Skin of body (tissue), 2 donors: ENCODE results near the gene TNFRSF18. TPM values are rescaled to one million over a fixed set of nuclear protein-coding genes. Genes with fewer than 3 reads are reported as not detected.

Source experiments
- DNase-seq: peaks from one replicate; lab custom pipeline; 2025; lab: John Stamatoyannopoulos, UW
- total RNA-seq: library from RNA; depleted of rRNA; stranded (reverse); fragments of >200 nt; gene quantifications from one replicate; pipeline ENCODE4 v1.2.3, GENCODE V29; 2014

TNFRSF18 gene
- total RNA-seq, 1 donor from 2014 or later: 1.9 TPM

DNA sequence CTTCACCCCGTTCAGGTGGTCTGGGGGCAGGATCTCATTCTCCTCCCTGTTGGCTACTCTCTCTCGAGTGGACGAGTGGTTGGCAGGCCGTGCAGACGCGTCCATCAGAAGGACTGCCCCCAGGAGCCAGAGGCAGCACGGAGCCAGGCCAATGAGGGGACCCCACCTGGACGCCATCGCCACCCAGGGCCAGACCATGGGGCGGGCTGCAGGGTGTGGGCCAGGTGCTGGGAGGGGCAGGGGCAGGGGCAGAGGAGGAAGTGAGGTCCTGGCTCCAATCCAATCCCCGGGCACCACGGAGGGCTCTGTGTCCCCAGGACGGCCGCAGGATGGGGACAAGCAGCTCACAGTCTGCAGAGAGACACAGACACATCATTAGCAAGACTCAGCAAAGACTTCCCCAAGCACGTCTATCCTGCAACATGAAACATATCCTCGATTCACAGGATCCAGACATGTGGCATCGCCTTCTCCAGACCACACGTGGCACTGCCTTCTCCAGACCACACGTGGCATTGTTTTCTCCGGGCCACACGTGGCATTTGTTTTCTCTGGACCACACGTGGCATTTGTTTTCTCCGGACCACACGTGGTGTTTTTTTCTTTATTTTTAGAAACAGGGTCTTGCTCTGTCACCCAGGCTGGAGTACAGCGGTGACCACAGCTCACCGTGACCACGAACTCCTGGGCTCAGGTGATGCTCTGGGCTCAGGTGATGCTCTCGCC is 22.4 kb upstream of the TNFRSF18 start:
- no peak for DNase-seq

DNA sequence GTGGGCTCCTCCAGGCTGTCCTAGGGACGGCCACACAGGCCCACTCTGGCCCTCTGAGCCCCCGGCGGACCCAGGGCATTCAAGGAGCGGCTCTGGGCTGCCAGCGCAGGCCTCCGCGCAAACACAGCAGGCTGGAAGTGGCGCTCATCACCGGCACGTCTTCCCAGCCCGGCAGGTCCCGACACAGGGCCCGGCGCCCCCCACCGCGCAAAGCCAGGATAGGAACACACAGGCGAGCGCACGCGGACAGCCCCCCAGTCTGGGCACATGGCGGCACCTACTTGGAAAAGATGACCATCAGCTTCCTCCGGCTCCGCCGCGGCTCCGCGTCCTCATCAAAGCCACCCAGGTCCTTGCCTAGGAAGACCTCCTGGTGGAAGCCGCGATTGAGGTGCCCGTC is 21.8 kb upstream of the TNFRSF18 start:
- DNase-seq: no peak

DNA sequence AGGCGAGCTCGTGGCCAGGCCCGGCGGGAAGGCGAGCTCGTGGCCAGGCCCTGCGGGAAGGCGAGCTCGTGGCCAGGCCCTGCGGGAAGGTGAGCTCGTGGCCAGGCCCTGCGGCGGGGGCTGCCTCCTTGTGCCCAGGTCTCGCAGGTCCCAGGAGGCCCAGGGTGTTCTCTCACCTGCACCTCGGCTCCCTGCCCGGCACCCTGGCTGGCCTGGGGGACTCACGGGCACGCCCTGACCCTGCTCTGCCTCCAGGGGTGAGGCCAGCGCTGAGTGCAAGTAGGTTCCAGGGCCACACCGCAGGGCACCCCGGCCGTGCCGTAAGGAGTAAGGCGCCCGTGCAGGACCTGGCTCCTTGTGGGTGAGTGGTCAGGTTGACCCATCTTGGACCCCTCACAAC is 21.0 kb upstream of the TNFRSF18 start:
- DNase-seq: no peak

DNA sequence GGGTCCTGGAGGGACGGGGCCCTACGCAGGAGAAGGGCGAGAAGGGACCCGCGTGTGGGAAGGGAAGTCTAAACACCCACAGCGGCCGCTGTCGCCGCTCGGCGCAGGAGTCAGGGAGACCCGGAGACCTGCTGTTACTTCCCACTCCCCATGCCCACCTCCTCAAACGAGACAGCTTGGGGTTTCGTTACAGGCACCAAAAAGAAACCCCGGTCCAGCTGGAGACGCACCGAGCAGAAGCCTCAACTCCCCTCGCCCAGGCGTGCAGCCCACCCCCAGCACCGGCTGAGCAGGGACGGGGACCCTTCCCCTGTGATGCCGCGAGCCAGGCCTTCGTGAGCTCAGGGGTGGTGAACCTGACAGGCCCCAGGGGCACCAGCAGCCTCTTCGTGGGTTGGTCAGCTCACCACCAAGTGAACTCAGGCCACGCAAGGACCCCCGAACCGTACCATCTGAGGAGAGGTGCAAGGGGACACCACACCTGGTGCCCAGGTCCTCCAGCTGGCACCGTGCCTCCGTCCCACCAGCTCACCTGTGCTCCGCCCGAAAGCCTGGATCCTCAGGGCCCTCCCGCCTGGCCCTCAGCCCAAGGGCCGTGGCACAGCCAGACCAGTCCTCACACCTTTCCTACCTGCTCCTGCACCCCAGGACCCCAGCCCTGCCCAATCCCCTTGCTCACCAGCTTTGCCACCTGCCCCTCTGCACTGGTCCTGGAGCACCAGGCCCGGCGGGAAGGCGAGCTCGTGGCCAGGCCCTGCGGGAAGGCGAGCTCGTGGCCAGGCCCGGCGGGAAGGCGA is 20.4 kb upstream of the TNFRSF18 start:
- DNase-seq: no peak

DNA sequence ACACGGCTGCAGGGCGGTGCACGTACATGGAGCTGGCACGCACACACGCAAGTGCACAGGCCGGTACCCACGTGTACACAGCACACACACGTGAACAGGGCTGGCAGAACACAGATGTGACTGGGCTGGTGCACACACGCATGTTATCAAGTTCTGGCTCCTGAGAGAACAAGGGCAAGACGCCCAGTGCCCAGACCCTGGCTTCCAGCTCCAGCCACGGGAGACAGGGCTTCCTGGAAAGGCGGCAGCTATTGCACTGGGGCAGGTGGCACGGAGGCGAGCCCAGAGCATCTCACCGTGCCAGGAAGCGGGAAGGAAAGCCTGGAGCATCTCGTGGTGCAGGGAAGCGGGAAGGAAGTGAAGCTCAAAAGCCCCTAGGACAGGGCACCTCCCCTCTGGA is 19.5 kb upstream of the TNFRSF18 start:
- no peak for DNase-seq

DNA sequence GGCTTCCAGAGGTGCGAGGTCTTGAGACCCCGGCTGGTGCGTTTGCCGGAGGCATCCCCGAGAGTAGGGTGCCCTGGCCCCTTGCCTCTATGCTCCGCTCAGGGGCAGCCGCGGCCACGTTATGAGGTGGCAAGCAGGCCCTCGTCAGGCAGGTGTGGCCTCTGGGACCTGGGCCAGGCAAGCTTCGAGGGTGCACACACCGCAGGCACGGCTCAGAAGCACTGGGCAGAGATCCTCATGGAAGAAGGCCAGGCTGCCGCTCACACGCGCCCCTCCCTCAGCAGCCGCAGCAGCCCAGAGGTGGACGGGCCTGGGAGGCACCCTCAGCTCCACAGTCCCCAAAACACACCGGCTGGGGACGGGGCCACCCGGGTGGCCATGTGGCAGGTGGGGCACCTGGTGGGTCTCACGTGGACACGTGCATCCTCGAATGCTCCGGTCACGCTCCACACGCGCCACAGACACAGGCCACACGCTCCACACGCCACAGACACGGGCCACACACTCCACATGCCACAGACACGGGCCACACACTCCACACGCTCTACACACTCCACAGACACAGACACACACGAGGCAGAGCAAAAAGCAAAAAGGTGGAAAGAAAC is 18.9 kb upstream of the TNFRSF18 start:
- no peak for DNase-seq

DNA sequence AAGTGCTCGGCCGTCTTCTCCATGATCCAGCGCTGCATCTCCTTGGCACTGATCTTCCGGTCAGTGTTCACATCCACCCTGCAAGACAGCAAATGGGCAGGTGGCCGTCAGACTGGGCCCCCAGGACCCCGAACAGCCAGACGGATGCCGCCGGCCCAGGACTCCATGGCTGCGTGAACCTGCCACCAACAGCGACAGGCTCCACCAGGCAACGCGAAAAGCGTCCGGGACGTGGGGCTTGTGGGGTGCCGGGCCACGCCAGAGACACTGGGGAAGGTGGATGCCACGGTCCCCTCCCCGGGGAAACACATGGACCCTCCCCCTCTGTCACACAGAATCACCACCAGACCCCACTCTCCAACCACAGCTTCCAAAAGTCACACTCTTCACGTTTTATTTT is 17.5 kb upstream of the TNFRSF18 start:
- no peak for DNase-seq

DNA sequence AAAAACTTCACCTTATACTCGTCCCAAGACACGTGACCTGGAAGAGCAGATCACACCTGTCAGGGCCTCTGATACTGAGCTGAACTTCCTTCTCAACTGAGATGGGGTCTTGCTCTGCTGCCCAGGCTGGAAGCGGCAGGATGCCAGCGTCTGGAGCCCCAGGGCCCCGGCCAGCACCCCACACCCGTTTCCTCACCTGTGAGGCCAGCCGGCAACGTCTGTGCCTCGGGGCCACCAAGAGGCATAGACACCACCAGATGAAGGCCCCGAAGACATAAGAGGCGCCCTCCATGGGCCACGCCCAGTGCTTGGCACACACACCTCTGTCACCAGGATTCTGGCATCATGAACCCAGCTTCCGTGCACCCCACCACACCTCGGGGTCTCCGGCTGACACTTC is 16.9 kb upstream of the TNFRSF18 start:
- no peak for DNase-seq

DNA sequence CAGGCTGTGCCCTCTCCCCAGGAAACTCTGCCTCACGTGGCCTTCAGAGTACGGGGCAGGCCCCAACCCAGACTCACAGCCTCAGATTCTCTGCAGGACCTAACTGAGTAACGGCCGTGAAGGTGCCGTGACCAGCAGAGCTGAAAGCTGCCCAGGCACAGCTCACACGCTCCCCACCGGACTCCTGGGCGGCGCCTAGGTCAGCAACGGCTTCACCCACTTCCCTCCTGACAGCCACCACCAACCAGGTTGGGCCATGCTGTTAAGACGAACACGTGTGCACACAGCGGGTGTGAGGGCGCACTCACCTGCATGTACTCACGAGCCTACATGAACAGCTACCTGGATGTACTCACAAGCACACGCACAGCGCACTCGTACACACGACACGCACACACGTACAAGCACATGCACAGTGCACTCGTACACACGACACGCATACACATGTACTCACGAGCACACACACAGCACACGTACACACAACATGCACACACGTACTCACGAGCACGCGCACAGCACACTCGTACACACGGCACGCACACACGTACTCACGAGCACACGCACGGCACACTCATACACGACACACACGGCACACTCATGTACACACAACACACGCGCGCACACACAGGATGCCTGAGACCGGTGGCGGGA is 16.3 kb upstream of the TNFRSF18 start:
- no peak for DNase-seq

DNA sequence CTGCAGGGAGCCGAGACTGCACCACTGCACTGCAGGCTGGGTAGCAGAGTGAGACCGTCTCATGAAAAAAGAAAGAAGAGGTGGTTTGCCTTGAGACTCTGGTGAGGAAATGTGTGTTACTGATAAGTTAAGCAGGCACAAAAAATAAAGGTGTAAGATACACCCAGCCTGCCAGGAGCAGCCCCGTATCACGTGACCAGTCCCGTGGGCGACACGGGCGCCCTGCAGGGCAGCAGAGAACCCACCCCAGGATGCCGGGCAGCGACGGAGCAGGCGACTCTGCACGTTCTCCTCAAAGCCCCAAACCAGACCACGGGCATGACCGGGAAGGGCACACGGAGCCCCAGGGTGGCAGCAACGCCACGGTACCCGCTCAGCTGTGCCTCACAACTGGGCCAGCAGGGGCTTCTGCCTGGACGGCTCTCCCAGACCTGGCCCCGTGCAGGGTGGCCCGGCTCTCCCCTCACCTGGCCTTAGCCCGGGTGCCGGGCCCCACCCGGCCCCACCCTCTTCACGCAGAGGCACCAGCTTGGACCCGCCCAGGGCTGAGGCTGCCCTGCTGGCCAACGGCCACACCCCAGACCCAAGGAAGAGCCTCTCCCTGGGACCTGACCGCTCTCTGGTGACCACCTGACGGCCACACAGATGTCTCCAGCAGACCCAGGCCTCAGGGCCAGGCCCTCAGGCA is 15.6 kb upstream of the TNFRSF18 start:
- DNase-seq: no peak

DNA sequence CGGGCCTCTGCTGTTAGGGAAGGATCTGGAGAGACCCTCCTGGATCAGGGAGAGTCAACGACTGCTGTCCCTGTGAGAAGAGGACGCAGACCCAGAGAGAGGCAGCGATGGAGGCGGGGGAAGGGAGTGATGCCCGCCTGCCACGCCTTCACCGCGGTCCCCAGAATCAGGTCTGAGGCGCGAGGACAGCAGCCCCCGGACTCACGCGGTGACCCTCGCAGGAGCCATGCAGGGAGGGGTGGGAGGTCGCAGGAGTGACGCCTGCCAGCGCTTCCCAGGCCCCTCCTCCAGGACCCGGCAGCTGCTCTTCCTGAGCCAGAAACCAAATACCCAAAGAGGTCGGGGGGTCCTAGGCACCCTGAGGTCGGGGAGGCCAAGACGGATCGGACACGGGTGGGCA is 13.8 kb upstream of the TNFRSF18 start:
- no peak for DNase-seq

DNA sequence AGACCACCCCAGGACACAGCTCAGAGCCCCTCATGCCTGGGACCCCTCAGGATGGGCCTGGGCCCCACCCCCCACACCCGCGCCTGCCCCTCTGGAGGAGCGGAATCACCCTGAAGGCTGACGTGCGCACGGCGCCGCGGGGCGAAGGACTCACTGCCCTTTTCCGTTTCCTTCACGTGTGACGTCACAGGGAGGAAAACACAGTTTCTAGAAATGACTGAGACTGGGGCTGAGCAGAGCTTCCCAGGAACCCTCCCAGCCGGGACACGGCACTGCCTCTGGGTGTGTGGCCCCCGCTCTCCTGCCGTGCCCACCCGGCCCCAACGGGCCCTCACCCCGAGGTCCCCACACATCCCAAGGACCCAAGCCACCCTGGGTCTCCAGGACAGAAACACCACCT is 12.9 kb upstream of the TNFRSF18 start:
- DNase-seq: no peak

DNA sequence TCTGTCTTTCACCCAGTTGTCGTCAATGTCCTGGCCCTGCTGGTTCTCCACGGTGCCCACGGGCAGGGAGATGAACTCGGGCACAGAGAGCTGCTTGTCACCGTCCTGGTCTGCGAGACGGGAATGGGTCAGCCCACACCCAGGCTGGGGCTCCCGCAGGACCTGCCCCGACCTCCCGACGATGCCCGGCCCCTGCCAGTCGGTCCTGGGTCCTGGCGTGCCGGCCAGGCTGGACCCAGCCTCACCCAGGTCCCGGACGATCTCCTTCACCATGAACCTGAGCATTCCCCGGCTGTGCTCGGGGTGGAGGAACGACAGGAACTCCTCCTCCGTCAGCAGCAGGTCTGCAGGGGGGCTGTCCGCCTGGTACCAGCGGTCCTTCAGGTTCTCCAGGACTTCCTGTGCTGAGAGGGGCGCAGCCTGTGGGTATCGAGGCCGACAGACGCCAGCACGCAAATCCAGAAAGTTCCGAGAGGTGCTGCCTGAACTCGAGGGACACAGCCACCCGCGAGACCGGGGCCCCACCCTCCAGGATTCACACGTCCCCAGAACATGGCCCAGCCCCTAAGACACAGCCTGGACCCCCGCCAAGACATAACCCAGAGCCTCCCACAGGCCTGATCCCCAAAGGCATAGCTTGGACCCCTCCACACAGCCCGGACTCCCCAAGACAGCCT is 12.3 kb upstream of the TNFRSF18 start:
- no peak for DNase-seq

DNA sequence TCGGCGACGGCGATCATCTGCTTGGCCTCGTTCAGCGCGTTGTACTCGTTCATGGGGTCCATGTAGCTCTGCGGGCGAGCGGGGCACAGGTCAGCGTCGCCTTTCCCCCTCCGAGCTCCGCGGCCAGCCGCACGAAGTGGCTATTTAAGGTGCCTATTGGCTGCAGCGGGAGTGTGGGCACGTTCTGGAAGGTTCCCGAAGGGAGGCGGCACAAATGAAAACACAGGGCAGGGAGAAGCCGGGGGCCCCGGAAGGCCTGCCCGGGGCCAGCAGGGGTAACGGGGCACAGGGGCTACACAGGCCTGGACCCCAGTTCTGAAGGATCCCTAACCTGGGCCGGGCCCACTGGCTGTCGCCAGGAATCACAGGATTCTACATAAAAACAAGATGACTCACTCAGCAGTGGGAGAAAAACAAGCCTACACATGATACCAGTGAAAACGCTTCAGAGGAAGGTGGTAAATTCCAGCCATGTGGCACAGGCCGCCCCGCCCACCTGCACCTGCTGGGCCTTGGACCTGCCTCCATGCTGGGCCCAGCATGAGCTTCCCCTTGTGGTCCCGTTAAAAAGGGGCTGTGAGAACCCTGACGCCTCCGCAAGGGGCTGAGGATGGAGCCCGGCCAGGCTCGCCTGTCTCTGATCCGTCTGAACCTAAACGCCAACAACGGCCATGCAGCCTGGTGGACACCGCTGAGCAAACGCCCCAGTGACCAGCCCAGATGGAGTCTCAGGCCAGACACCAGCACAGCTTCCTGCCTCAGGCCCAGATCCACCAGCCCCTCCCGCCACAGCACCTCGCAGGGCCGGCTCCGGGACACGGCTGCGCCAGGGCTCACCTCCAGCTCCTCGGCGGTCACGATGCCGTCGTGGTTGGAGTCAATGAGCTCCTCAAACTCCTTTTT is 11.5 kb upstream of the TNFRSF18 start:
- no peak for DNase-seq

DNA sequence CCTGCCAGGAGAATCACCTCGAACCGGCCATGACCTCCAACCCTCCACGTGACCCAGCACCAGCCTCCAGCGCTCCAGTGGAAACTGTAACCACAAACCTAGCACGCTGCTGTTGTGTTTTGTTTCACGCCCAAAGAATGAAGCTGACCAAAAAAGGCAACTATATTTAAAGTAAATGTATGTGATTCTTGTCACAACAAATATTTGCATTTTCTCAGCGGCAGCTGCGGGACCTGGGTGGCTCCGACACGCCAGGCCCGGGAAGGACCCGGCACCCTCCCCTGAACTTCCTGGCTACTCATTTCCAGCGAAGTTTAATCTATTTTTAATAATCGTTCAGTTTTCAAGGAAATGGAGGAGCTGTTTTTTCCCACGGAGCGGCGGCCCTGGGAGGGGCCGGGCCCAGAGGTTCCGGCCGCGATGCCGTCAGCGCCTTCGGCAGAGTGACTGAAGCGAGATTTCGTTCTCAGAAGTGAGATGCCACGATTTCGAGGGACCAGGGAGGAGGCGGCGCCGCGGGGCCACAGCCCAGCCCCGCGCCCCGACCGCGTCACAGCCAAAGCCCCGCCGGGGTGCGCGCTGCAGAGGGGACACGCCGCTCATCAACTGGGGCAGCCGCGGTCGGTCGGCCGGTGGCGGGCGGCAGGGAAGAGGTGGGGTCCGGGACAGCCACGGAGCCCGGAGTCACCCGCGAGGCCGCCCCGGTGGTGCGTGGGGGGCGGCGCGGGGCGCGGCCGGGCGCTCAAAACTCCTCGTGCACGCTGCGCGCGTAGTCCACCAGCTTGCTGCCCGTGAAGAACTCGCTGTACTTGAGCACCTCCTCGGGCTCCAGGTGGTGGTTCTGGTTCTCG is 10.6 kb upstream of the TNFRSF18 start:
- no peak for DNase-seq

DNA sequence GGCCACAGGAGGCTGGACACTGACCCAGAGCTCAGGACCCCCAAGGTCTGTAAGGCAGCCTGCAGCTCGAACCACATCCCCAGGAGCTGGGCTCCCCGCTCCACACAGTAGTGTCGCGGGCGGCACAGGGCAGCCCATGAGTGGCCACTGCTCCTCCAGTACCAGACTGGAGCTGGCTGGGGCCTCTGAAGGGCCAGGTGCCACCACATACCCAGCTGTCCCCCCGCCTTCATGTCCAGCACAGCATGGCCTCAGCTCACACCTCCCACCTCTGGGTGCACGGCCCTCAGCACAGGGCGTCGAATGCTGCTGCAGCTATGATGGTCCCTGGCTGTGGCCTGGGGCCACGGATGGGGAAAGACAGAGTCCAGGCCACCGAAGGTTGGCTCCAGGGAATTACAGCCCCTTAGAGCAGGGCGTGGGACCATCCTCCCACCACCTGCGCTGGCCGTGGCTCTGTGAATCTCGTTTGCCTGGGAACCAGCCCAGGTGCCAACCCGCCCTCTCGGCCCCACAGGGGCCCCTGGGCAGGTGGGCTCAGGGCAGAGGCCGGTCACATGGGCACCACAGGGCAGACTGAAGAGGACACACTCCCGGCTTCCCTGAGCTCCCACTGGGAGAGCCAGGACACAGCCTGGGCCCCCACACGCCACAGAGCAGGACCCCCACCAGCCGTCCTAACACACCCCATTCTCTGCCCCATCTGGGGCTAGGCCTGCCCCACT is 9.7 kb upstream of the TNFRSF18 start:
- no peak for DNase-seq

DNA sequence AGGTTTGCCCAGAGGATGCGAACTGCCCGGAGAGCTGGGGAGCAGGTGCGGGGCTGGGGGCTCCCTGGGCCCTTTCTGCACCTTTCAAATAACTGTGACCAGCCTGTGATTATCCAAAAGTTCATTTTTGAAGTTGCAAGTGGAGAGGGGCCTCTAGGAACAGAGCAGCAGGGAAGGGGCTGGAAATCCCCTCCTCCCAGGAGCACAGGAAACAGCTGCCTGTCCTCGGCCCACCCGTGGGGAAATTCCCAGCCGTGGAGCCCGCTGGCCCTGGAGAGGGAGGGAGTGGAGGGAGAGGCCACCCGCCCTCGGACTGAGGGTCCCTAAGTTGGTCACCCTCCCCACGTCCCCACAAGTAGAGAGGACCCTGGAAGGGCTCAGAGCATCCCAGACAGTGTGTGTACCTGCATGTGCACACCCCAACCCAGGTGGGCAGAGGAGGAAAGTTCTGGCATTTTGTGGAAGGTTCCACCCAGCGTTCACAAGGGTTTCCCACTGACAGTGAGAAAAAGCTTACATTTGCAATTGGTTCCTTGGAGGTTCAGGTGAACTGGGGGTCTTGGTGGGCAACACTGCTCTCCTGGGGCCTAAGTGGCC is 8.8 kb upstream of the TNFRSF18 start:
- no peak for DNase-seq
